OCI-LY1 (cell line): ENCODE measurements around the gene MAGI2.

Experiments
- H2AFZ ChIP-seq: fragments of 200-600 bp; sonication (generic), shearing (Covaris generic); 2 replicates; pipeline ENCODE4 v1.6.0; 2014; ENCODE audit warnings: antibody characterized with exemption, mild to moderate bottlenecking, low read length
- H3F3A ChIP-seq: fragments of 200-600 bp; sonication (generic), shearing (Covaris generic); 2 replicates; pipeline ENCODE4 v1.6.0; 2014; ENCODE audit warnings: mild to moderate bottlenecking, antibody characterized with exemption, low read length, moderate library complexity; ENCODE audit not compliant: insufficient read depth
- H3K27ac ChIP-seq: fragments of 200-600 bp; sonication (generic); 2 replicates; pipeline ENCODE4 v1.5.1; 2014; ENCODE audit warnings: low read length, mixed run types, mild to moderate bottlenecking, low read depth; ENCODE audit not compliant: poor library complexity, severe bottlenecking
- H3K27me3 ChIP-seq: fragments of 200-600 bp; sonication (generic); 2 replicates; pipeline ENCODE4 v1.6.0; 2014; ENCODE audit warnings: antibody characterized with exemption, mild to moderate bottlenecking, low read length, moderate library complexity; ENCODE audit not compliant: insufficient read depth
- H3K36me3 ChIP-seq: fragments of 200-600 bp; sonication (generic); 2 replicates; pipeline ENCODE4 v1.6.1; 2014; ENCODE audit warnings: mild to moderate bottlenecking, antibody characterized with exemption, low read length, moderate library complexity, mixed read lengths; ENCODE audit not compliant: insufficient read depth
- H3K4me1 ChIP-seq: fragments of 200-600 bp; sonication (generic); 2 replicates; pipeline ENCODE4 v1.5.1; 2014; ENCODE audit warnings: mild to moderate bottlenecking, low read length, moderate library complexity; ENCODE audit not compliant: insufficient read depth, severe bottlenecking
- H3K4me2 ChIP-seq: fragments of 200-600 bp; sonication (generic), shearing (Covaris generic); 2 replicates; pipeline ENCODE4 v1.6.1; 2014; ENCODE audit warnings: low read length
- H3K4me3 ChIP-seq: fragments of 200-600 bp; sonication (generic); 2 replicates; pipeline ENCODE4 v1.5.1; 2014; ENCODE audit warnings: low read length, low read depth, mild to moderate bottlenecking, mixed read lengths; ENCODE audit not compliant: poor library complexity, severe bottlenecking
- H3K79me2 ChIP-seq: fragments of 200-600 bp; shearing (Covaris generic); 2 replicates; pipeline ENCODE4 v1.6.1; 2016; ENCODE audit warnings: mixed run types, low read length, mixed read lengths; ENCODE audit not compliant: insufficient read depth
- H3K9ac ChIP-seq: fragments of 200-600 bp; sonication (generic), shearing (Covaris generic); 2 replicates; pipeline ENCODE4 v1.6.1; 2014; ENCODE audit warnings: mild to moderate bottlenecking, low read length, mixed read lengths
- H3K9me2 ChIP-seq: fragments of 200-600 bp; sonication (generic), shearing (Covaris generic); 2 replicates; pipeline ENCODE4 v1.6.1; 2014; ENCODE audit warnings: low read depth, mild to moderate bottlenecking, low read length, mixed read lengths
- H3K9me3 ChIP-seq: fragments of 200-600 bp; shearing (Covaris generic); 2 replicates; pipeline ENCODE4 v1.6.1; 2014; ENCODE audit warnings: low read length, mixed read lengths
- H4K20me1 ChIP-seq: fragments of 200-600 bp; sonication (generic), shearing (Covaris generic); 2 replicates; pipeline ENCODE4 v1.6.0; 2016; ENCODE audit warnings: mild to moderate bottlenecking, low read length; ENCODE audit not compliant: insufficient read depth
- EZH2 ChIP-seq: fragments of 200-600 bp; sonication (generic), shearing (Covaris generic); IDR thresholded peaks from 2 replicates; pipeline ENCODE4 v1.8.0; 2017; ENCODE audit warnings: borderline replicate concordance, mixed run types, mild to moderate bottlenecking, antibody characterized with exemption, low read length, moderate library complexity, mixed read lengths
- TF ChIP-seq, protein P1 (sequence below): fragments of 200-600 bp; sonication (generic), shearing (Covaris generic); IDR thresholded peaks from 2 replicates; pipeline ENCODE4 v1.5.1; 2017; ENCODE audit warnings: mild to moderate bottlenecking, antibody characterized with exemption, low read length, moderate library complexity, mixed read lengths

The MAGI2 gene

DNA sequence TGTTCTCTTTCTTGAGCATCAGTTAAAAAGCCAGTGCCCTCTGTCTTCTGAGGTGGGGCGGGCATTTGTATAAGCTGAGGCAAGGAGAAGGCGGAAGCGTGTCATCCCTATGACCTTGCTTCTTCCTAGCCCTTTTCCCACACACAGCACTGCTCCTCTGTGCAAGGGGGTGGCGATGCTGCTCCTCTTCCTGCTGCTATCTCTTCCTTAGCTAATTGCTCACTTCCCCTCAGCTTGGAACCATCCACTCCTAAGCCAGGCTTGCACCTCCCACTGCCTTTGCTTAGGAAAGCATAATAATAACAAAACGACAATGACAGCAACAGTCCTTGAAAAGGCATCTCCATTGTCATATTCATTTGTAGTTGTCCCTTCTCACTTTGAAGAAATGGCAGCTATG, 1288.0 kb downstream of the MAGI2 start:
- H3K4me1 ChIP-seq = no peaks in the 10 kb centered on the region
- H4K20me1 ChIP-seq = no peaks in the 10 kb centered on the region
- TF ChIP-seq, protein P1, sequence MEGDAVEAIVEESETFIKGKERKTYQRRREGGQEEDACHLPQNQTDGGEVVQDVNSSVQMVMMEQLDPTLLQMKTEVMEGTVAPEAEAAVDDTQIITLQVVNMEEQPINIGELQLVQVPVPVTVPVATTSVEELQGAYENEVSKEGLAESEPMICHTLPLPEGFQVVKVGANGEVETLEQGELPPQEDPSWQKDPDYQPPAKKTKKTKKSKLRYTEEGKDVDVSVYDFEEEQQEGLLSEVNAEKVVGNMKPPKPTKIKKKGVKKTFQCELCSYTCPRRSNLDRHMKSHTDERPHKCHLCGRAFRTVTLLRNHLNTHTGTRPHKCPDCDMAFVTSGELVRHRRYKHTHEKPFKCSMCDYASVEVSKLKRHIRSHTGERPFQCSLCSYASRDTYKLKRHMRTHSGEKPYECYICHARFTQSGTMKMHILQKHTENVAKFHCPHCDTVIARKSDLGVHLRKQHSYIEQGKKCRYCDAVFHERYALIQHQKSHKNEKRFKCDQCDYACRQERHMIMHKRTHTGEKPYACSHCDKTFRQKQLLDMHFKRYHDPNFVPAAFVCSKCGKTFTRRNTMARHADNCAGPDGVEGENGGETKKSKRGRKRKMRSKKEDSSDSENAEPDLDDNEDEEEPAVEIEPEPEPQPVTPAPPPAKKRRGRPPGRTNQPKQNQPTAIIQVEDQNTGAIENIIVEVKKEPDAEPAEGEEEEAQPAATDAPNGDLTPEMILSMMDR = no peak
- TF ChIP-seq EZH2 = no peak
- no peaks in the 10 kb centered on the region for H3F3A ChIP-seq
- no peaks in the 10 kb centered on the region for H3K36me3 ChIP-seq
- H3K27ac ChIP-seq = no peak overlapping the region
- H3K9me3 ChIP-seq = no peaks in the 10 kb centered on the region
- H2AFZ ChIP-seq = no peak overlapping the region
- H3K9ac ChIP-seq = no peak overlapping the region
- H3K9me2 ChIP-seq = no peaks in the 10 kb centered on the region
- H3K4me2 ChIP-seq = no peak overlapping the region
- H3K79me2 ChIP-seq = no peaks in the 10 kb centered on the region
- H3K4me3 ChIP-seq = no peak overlapping the region
- H3K27me3 ChIP-seq = no peaks in the 10 kb centered on the region

DNA sequence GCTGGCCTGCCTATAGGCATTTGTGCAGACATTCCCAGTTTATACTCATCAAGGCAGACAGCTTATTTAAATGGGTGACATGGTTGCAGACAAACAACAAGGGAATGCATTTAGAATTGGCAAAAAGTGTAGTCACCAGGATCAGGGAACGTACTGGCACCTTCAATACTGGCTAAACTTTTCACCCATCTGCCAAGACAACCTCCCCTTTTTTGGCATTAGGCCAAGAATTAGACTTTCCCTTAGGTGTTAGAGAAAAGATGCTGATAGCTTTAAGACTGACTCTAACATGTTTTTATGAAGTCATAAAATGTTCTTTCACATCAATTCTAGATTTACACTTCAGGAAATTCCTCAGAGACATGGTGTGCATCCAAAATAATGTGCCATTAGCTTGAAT, 1289.0 kb downstream of the MAGI2 start:
- no peaks in the 10 kb centered on the region for H3K79me2 ChIP-seq
- H3K9me3 ChIP-seq = no peaks in the 10 kb centered on the region
- H3K4me3 ChIP-seq = no peak overlapping the region

GRCh38 chr7:78161781-78162180, 1291.7 kb downstream of the MAGI2 start:
- Histone ChIP-seq H3K9ac (no peak overlapping the region), H3K9me2 (no peaks in the 10 kb centered on the region), H3K4me1 (no peaks in the 10 kb centered on the region), H3K36me3 (no peaks in the 10 kb centered on the region), H3K9me3 (no peaks in the 10 kb centered on the region), H2AFZ (no peak overlapping the region), H3F3A (no peaks in the 10 kb centered on the region), H3K4me2 (no peak overlapping the region), H3K27ac (no peak overlapping the region), H3K27me3 (no peaks in the 10 kb centered on the region), H3K4me3 (no peak overlapping the region), H4K20me1 (no peaks in the 10 kb centered on the region), H3K79me2 (no peaks in the 10 kb centered on the region)
- TF ChIP-seq, protein P1 = no peak
- TF ChIP-seq EZH2 = no peak

More for the DNA sequence above, 1289.0 kb downstream of the MAGI2 start:
- no peaks in the 10 kb centered on the region for H4K20me1 ChIP-seq
- H3K27me3 ChIP-seq = no peaks in the 10 kb centered on the region
- H2AFZ ChIP-seq = no peak overlapping the region
- TF ChIP-seq, protein P1 = no peak
- TF ChIP-seq EZH2 = no peak
- H3K36me3 ChIP-seq = no peaks in the 10 kb centered on the region
- H3K4me2 ChIP-seq = no peak overlapping the region
- no peak overlapping the region for H3K9ac ChIP-seq
- no peaks in the 10 kb centered on the region for H3F3A ChIP-seq
- H3K27ac ChIP-seq = no peak overlapping the region
- no peaks in the 10 kb centered on the region for H3K9me2 ChIP-seq
- no peaks in the 10 kb centered on the region for H3K4me1 ChIP-seq
